LNCaP clone FGC (cell line): ENCODE measurements around the gene KCNH2.

ENCODE experiments used
- DNase-seq: peaks from one replicate; pipeline ENCODE4 v3.0.0-alpha.2; 2011; ENCODE audit warnings: low read depth
- H3K4me3 ChIP-seq: 2 replicates; pipeline ENCODE4 v1.5.1; 2011; ENCODE audit warnings: mild to moderate bottlenecking, low read depth, low read length, control low read depth
- TF ChIP-seq, protein P1 (sequence below): IDR thresholded peaks from 2 replicates; pipeline ENCODE4 v1.5.1; 2012; ENCODE audit warnings: mild to moderate bottlenecking; ENCODE audit not compliant: control insufficient read depth, insufficient read depth; ENCODE audit errors: extremely low read depth

The KCNH2 gene

DNA sequence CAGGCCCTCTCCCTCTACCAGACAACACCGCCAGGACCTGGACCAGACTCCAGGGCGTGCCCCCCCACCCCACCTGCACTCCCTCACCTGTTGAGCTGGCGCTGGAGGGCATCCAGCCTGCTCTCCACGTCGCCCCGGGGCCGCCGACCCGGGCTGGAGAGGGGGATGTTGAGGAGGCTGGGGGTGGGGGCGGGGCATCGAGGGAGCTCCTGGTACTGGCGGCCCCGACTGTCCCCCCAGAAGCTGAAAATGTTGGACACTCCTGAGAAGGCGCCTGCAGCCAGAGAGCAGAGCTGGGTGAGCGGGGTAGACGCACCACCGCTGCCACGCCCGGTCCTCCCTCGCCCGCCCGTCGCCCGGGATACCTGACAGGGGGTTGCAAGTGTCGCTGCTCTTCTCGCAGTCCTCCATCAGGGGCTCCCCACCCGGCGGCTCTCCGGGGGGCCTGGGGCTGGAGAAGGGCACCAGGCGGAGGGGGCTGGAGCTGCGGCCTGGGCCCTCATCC lies 30.8 kb downstream of the KCNH2 start:
- H3K4me3 ChIP-seq, result no peak overlapping the region
- no peak for DNase-seq
- TF ChIP-seq, protein P1, sequence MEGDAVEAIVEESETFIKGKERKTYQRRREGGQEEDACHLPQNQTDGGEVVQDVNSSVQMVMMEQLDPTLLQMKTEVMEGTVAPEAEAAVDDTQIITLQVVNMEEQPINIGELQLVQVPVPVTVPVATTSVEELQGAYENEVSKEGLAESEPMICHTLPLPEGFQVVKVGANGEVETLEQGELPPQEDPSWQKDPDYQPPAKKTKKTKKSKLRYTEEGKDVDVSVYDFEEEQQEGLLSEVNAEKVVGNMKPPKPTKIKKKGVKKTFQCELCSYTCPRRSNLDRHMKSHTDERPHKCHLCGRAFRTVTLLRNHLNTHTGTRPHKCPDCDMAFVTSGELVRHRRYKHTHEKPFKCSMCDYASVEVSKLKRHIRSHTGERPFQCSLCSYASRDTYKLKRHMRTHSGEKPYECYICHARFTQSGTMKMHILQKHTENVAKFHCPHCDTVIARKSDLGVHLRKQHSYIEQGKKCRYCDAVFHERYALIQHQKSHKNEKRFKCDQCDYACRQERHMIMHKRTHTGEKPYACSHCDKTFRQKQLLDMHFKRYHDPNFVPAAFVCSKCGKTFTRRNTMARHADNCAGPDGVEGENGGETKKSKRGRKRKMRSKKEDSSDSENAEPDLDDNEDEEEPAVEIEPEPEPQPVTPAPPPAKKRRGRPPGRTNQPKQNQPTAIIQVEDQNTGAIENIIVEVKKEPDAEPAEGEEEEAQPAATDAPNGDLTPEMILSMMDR, result no peak

DNA sequence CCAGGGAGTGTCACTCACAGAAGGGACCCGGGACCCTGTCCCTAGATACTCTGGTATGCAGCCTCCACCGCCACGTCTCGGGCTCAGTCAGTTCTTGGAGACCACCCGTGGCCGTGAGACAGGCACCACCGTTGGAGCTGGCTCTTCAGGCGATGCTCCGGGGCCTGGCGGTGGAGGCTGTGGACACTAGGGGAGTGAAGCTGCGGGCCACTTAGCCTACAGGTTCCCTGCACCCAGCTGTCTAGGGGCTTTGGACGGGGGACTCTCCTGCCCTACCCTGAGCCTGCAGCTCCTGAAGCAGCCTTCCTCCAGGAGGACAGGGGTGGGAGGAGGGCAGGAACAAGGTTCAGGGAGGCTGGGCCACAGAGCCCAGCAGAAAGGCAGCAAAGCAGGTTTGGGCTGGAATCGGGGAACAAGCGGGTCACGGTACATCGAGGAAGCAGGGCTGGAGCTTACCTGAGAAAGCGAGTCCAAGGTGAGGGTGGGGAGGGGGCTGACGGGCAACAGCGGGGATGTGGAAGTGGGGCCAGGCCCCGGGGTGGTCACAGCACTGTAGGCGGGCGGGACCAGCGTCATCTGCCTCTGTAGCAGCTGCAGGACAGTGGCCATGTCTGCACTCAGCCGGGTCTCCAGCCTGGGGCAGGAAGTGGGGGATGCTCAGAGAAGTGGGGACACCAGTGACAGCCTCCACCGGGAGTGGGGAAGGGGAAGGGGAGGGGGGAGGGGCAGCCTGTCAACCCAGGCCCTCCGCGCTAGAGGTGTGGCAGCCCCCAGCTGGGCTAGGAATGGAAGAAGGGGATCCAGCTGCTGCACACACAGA lies 31.5 kb downstream of the KCNH2 start:
- no peak for DNase-seq
- TF ChIP-seq, protein P1, result no peak
- no peak overlapping the region for H3K4me3 ChIP-seq

DNA sequence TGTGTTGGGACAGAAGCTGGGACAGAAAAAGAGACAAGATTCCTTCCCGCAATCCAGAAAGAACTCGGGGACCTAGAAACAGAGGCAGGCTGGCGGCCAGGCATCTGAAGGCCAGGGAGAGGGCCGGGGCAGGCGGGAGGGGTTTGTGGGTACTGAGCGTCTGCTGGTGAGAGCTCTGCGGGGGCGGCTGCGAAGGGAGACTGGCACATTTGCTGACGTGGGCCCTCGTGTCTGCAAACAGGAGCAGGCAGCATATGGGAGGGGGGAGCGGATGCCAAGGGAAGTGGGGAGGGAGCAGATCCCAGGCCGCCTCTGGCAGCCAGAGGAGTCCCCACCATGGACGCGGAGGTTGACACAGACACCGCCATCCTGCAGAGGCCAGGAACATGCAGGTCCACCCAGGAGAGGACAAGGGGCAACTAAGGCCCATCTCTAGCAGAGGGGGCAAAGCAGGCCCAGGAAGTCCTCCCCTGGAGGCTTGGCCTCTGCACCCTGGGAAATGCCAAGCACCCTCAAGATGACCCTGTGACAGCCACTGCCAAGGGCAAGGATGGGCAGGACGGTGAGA lies 32.2 kb downstream of the KCNH2 start:
- no peak overlapping the region for H3K4me3 ChIP-seq
- TF ChIP-seq, protein P1, result no peak
- no peak for DNase-seq

DNA sequence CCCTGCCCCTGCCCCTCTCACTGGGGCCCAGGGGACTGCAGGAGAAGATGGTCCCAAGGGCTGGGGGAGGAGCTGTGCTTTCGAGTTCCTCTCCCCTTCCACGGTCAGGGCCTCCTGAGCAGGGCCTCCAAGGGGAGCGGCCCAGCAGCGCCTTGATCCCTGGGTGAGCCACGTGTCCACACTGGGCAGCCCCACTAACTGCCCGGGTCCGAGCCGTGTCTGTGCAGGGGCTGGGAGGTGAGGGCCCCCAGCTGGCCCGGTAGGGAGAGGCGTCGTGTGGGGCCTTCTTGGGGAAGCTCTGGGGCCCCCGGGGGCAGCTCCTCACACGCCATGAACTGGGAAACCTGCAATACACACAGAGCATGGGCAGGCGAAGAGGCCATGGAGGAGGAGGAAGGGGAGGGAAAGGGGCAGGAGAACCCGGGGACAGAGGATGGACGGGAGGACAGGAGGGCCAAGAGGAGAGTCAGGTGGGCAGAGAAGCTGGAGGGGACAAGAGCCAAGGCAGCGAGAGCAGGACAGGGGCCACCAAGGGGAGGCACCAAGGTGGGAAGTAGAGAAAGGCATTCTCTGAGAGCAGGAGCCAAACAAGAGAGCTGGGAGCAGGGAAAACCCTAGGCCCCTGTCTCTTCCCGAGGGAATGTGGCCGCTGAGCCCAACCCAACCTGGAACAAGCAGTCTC lies 32.8 kb downstream of the KCNH2 start:
- no peak overlapping the region for H3K4me3 ChIP-seq
- no peak for DNase-seq
- TF ChIP-seq, protein P1, result no peak

DNA sequence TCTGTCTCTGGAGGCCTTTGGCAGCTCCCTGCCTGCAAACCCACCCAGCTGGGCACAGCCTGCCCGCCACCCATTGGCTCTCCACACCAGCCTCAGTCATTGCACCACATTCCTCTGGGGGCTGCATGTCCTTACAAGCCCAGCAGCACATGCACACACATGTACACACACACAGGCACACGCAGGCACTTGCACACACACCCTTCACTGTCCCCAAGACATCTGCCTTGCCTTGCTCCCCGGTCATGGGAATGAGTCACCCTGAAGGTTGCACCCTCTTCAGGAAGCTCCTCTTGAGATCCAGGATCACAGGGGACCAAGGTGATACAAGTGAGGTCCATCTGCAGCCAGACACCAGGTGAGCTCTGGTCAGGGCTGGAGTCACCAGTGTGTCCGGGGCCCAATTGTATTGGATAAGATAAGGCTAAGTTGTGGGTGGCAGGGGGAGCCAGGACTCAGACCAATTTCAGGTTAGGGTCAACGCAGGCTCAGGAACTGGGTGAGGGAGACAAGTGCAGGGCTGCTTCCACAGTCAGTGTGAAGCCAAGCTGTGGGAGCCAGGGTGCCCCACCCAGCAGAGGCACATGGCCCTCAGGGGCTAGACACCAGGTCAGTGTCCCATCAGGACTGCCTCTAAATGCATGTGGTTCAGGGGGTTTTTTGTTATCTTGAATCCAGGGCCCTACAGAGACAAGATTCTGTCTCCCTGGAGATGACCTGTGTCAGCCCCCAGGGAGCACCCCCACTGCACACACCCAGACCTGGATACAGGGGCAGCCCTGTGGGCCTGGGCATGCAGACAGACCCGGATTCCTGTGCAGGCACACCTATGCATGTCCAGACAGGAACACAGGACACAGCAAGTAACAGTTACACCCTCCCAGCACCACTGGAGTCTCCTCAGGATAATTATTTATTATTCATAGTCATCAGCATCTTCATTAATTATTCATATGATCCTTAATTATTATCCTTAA lies 33.8 kb downstream of the KCNH2 start:
- no peak overlapping the region for H3K4me3 ChIP-seq
- no peak for DNase-seq
- TF ChIP-seq, protein P1, result no peak

DNA sequence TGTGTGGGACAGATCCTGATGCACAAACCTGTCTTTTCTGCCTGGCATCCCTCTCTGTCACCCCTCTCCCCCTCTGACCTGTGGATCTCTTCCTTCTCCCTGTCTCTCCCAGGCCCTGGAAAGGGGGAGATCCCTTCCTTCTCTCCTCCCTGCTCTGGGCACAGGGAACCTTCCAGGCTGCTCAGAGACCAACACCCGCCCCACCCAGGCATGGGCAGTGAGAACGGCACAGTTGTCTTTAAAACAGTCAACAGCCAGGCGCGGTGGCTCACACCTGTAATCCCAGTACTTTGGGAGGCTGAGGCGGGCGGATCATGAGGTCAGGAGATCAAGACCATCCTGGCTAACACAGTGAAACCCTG lies 34.7 kb downstream of the KCNH2 start:
- H3K4me3 ChIP-seq, result no peak overlapping the region
- DNase-seq, result no peak
- TF ChIP-seq, protein P1, result no peak
